ENCODE measurements around the gene ABL1.

DNA sequence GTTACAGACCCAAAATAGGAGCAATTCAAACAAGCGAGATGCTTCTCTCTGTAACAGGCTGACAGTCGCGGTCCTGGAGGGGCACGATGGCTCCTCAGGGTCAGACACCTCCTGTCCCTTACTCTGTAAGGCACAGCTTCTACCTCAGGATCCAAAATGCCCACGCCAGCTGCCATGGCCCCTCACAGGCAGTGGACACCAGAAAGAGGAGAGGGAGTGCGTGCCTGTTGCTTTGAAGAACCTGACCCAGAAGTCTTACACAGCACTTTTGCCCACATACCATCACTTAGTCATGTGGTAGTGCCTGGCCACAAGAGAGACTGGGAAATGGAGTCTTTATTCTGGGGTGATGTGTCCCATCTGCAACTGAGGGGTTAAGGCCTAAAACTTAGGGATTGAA lies 11.6 kb upstream of the ABL1 start:
- TF ChIP-seq, protein P1, sequence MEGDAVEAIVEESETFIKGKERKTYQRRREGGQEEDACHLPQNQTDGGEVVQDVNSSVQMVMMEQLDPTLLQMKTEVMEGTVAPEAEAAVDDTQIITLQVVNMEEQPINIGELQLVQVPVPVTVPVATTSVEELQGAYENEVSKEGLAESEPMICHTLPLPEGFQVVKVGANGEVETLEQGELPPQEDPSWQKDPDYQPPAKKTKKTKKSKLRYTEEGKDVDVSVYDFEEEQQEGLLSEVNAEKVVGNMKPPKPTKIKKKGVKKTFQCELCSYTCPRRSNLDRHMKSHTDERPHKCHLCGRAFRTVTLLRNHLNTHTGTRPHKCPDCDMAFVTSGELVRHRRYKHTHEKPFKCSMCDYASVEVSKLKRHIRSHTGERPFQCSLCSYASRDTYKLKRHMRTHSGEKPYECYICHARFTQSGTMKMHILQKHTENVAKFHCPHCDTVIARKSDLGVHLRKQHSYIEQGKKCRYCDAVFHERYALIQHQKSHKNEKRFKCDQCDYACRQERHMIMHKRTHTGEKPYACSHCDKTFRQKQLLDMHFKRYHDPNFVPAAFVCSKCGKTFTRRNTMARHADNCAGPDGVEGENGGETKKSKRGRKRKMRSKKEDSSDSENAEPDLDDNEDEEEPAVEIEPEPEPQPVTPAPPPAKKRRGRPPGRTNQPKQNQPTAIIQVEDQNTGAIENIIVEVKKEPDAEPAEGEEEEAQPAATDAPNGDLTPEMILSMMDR (IDR thresholded peaks at IDR 0.05; ENCODE audit: borderline replicate concordance, extremely low read depth, low read length, poor library complexity, severe bottlenecking), result no peak
- TF ChIP-seq EZH2 (IDR thresholded peaks at IDR 0.05; ENCODE audit: borderline replicate concordance, low read depth, low read length, severe bottlenecking), result no peak
